ENCODE data around the gene PRAMEF5.
"Not testable (repeated sequence)": the region's sequence is repeated elsewhere in the genome, so short reads cannot be mapped to it uniquely, and the experiment has no call there.

PRAMEF5 gene

DNA sequence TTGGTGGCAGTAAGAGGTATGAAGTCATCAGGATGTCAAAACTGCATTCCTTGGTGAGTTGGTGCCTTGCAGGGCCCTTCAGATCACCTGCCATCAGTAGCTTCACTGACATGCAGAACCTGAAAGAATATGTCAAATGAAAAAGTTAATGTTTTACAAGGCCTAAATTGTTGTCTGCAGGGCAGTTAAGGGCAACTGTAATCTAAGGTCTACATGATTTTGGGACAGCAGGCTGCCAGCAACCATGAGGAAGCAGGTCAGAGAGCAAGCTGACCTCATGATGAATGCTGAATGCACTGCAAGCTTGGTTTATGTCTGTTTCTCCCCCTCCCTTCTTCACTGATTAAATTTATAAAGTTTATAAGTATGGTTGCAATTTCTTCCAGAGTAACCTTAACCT is 48.2 kb downstream of the PRAMEF5 start:
- not testable (repeated sequence) for H3K4me3 ChIP-seq (ENCODE audit: low read length); H3K27me3 ChIP-seq (ENCODE audit: insufficient read depth, low read length); H3K36me3 ChIP-seq (ENCODE audit: insufficient read depth, low read length); H3K4me1 ChIP-seq (ENCODE audit: insufficient read depth, low read length); H2AFZ ChIP-seq (ENCODE audit: low read depth, low read length); H3K9me3 ChIP-seq (ENCODE audit: low read length)

DNA sequence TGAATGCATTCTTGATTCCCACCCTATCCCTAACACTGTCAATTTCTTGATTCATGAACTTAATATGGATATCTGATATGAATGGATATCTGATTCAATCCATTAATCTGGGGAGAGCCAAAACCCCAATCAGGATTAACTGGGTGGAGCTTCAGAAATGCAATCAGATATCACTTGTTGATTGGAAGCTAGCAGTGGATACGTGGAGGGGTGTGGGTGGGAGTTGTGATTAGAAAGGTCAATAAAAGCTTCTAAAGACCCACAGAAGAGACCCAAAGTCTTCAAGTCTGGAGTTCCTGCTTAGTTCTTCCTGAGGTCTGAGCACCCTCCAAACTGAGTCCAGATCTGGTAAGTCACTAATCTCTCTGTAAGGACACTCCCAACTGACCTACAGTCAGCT is 49.2 kb downstream of the PRAMEF5 start, which contains the start of gene PRAMEF33:
PRAMEF33 (plus strand) TSS at position 301 of the 400 bp plus-strand sequence. CDS start 2,416 bp downstream, outside the sequence.
- not testable (repeated sequence) for H3K36me3 ChIP-seq (ENCODE audit: insufficient read depth, low read length); H3K9me3 ChIP-seq (ENCODE audit: low read length); H3K4me1 ChIP-seq (ENCODE audit: insufficient read depth, low read length); H3K4me3 ChIP-seq (ENCODE audit: low read length); H3K27me3 ChIP-seq (ENCODE audit: insufficient read depth, low read length); H2AFZ ChIP-seq (ENCODE audit: low read depth, low read length)
